ENCODE measurements around the gene DPY19L1.

Gene DPY19L1

GRCh38 chr7:35039343-35039742, 2.1 kb upstream of the DPY19L1 start:
- Mint-ChIP-seq H3K9me3 (no peaks in the 10 kb centered on the region), H3K4me1 (peaks cover 31% of the 10 kb centered on the region), H3K36me3 (peaks cover 5% of the 10 kb centered on the region), H3K4me3 (no peak overlapping the region), H3K27ac (no peak overlapping the region), H3K27me3 (no peaks in the 10 kb centered on the region)
- no peak for ATAC-seq

GRCh38 chr7:35038354-35038753, 1.1 kb upstream of the DPY19L1 start:
- H3K4me1 Mint-ChIP-seq = peaks cover 31% of the 10 kb centered on the region
- H3K4me3 Mint-ChIP-seq = peak overlapping the region; percentile 82
- no peaks in the 10 kb centered on the region for H3K9me3 Mint-ChIP-seq
- peak overlapping the region; percentile 20 for H3K27ac Mint-ChIP-seq
- ATAC-seq = no peak
- H3K27me3 Mint-ChIP-seq = no peaks in the 10 kb centered on the region
- peaks cover 5% of the 10 kb centered on the region for H3K36me3 Mint-ChIP-seq

- Mint-ChIP-seq H3K9me3 (no peaks in the 10 kb centered on the region), H3K27me3 (no peaks in the 10 kb centered on the region), H3K36me3 (peaks cover 5% of the 10 kb centered on the region), H3K4me1 (peaks cover 34% of the 10 kb centered on the region), H3K27ac (peak overlapping the region; percentile 20), H3K4me3 (peak overlapping the region; percentile 82)
- ATAC-seq = peak; percentile 94
Observed at GRCh38 chr7:35037526-35038341, 449 bp upstream of the DPY19L1 start.

GRCh38 chr7:35036361-35037171, 719 bp downstream of the DPY19L1 start:
- Mint-ChIP-seq H3K27ac (peak overlapping the region; percentile 84), H3K4me3 (peak overlapping the region; percentile 100), H3K9me3 (no peaks in the 10 kb centered on the region), H3K27me3 (no peaks in the 10 kb centered on the region), H3K36me3 (peaks cover 5% of the 10 kb centered on the region), H3K4me1 (peaks cover 37% of the 10 kb centered on the region)
- no peak for ATAC-seq

- Mint-ChIP-seq H3K4me3 (peak overlapping the region; percentile 100), H3K27ac (peak overlapping the region; percentile 84), H3K36me3 (peaks cover 5% of the 10 kb centered on the region), H3K27me3 (no peaks in the 10 kb centered on the region), H3K4me1 (peaks cover 37% of the 10 kb centered on the region), H3K9me3 (no peaks in the 10 kb centered on the region)
- ATAC-seq = no peak
Observed at GRCh38 chr7:35035511-35035961, 1.7 kb downstream of the DPY19L1 start.

- no peak overlapping the region for H3K27ac Mint-ChIP-seq
- peaks cover 28% of the 10 kb centered on the region for H3K4me1 Mint-ChIP-seq
- peaks cover 5% of the 10 kb centered on the region for H3K36me3 Mint-ChIP-seq
- no peak for ATAC-seq
- H3K9me3 Mint-ChIP-seq = no peaks in the 10 kb centered on the region
- H3K4me3 Mint-ChIP-seq = no peak overlapping the region
- no peaks in the 10 kb centered on the region for H3K27me3 Mint-ChIP-seq
Observed at GRCh38 chr7:35032166-35032565, 5.1 kb downstream of the DPY19L1 start.

- H3K9me3 Mint-ChIP-seq = no peaks in the 10 kb centered on the region
- no peak overlapping the region for H3K27ac Mint-ChIP-seq
- H3K27me3 Mint-ChIP-seq = no peaks in the 10 kb centered on the region
- no peaks in the 10 kb centered on the region for H3K36me3 Mint-ChIP-seq
- no peak overlapping the region for H3K4me3 Mint-ChIP-seq
- peaks cover 20% of the 10 kb centered on the region for H3K4me1 Mint-ChIP-seq
- no peak for ATAC-seq
Observed at GRCh38 chr7:35030848-35031247, 6.4 kb downstream of the DPY19L1 start.

GRCh38 chr7:35029311-35029710, 8.0 kb downstream of the DPY19L1 start:
- no peaks in the 10 kb centered on the region for H3K9me3 Mint-ChIP-seq
- H3K27me3 Mint-ChIP-seq = no peaks in the 10 kb centered on the region
- peaks cover 12% of the 10 kb centered on the region for H3K4me1 Mint-ChIP-seq
- ATAC-seq = no peak
- H3K36me3 Mint-ChIP-seq = no peaks in the 10 kb centered on the region
- no peak overlapping the region for H3K4me3 Mint-ChIP-seq
- no peak overlapping the region for H3K27ac Mint-ChIP-seq

- Mint-ChIP-seq H3K4me1 (peaks cover 7% of the 10 kb centered on the region), H3K9me3 (no peaks in the 10 kb centered on the region), H3K36me3 (no peaks in the 10 kb centered on the region), H3K4me3 (no peak overlapping the region), H3K27me3 (no peaks in the 10 kb centered on the region), H3K27ac (no peak overlapping the region)
- ATAC-seq = no peak
Observed at GRCh38 chr7:35026150-35026549, 11.1 kb downstream of the DPY19L1 start.

GRCh38 chr7:35025369-35025870, 11.9 kb downstream of the DPY19L1 start:
- H3K9me3 Mint-ChIP-seq = no peaks in the 10 kb centered on the region
- no peaks in the 10 kb centered on the region for H3K36me3 Mint-ChIP-seq
- no peaks in the 10 kb centered on the region for H3K27me3 Mint-ChIP-seq
- ATAC-seq = no peak
- peaks cover 7% of the 10 kb centered on the region for H3K4me1 Mint-ChIP-seq
- H3K4me3 Mint-ChIP-seq = no peak overlapping the region
- no peak overlapping the region for H3K27ac Mint-ChIP-seq

GRCh38 chr7:35024298-35024697, 13.0 kb downstream of the DPY19L1 start:
- Mint-ChIP-seq H3K9me3 (no peaks in the 10 kb centered on the region), H3K36me3 (no peaks in the 10 kb centered on the region), H3K4me3 (no peak overlapping the region), H3K27me3 (no peaks in the 10 kb centered on the region), H3K27ac (no peak overlapping the region), H3K4me1 (peaks cover 10% of the 10 kb centered on the region)
- no peak for ATAC-seq

GRCh38 chr7:35022725-35023124, 14.6 kb downstream of the DPY19L1 start:
- Mint-ChIP-seq H3K27ac (no peak overlapping the region), H3K27me3 (no peaks in the 10 kb centered on the region), H3K36me3 (no peaks in the 10 kb centered on the region), H3K4me1 (peaks cover 14% of the 10 kb centered on the region), H3K9me3 (no peaks in the 10 kb centered on the region), H3K4me3 (no peak overlapping the region)
- no peak for ATAC-seq

- no peaks in the 10 kb centered on the region for H3K27me3 Mint-ChIP-seq
- H3K36me3 Mint-ChIP-seq = peaks cover 7% of the 10 kb centered on the region
- no peaks in the 10 kb centered on the region for H3K9me3 Mint-ChIP-seq
- H3K4me1 Mint-ChIP-seq = peaks cover 14% of the 10 kb centered on the region
- ATAC-seq = no peak
- no peak overlapping the region for H3K4me3 Mint-ChIP-seq
- H3K27ac Mint-ChIP-seq = no peak overlapping the region
Observed at GRCh38 chr7:35021445-35021844, 15.8 kb downstream of the DPY19L1 start.

- no peak overlapping the region for H3K27ac Mint-ChIP-seq
- peaks cover 13% of the 10 kb centered on the region for H3K4me1 Mint-ChIP-seq
- H3K9me3 Mint-ChIP-seq = no peaks in the 10 kb centered on the region
Observed at GRCh38 chr7:35019801-35020200, 17.5 kb downstream of the DPY19L1 start.

GRCh38 chr7:35019179-35019729, 18.0 kb downstream of the DPY19L1 start:
- peaks cover 24% of the 10 kb centered on the region for H3K36me3 Mint-ChIP-seq
- no peaks in the 10 kb centered on the region for H3K27me3 Mint-ChIP-seq
- no peak for ATAC-seq
- H3K27ac Mint-ChIP-seq = no peak overlapping the region
- peaks cover 8% of the 10 kb centered on the region for H3K4me1 Mint-ChIP-seq
- no peak overlapping the region for H3K4me3 Mint-ChIP-seq
- no peaks in the 10 kb centered on the region for H3K9me3 Mint-ChIP-seq

More at GRCh38 chr7:35019801-35020200, 17.5 kb downstream of the DPY19L1 start:
- peaks cover 19% of the 10 kb centered on the region for H3K36me3 Mint-ChIP-seq
- H3K4me3 Mint-ChIP-seq = no peak overlapping the region
- no peaks in the 10 kb centered on the region for H3K27me3 Mint-ChIP-seq
- ATAC-seq = no peak
